GM23338 (cell line): ENCODE results near the gene SUCLG2.

ENCODE experiments used
- CREB1 ChIP-seq: fragments of 250-450 bp; sonication (Bioruptor Pico); IDR thresholded peaks from 2 replicates; pipeline ENCODE4 v1.5.0; 2020; ENCODE audit warnings: low read depth, mild to moderate bottlenecking, moderate library complexity
- CTCF ChIP-seq, 2 experiments: fragments of 200-600 bp in 1 of 2; sonication (generic) in 1 of 2; conservative IDR thresholded peaks; 2 replicates each; pipeline versions ENCODE4 v1.5.1 to v1.6.1; 2016 to 2017; ENCODE audit warnings: antibody characterized with exemption in 2 of 2, low read depth in 2 of 2, mild to moderate bottlenecking in 2 of 2, moderate library complexity in 1 of 2
- EZH2 ChIP-seq: fragments of 200-600 bp; sonication (generic); IDR thresholded peaks from one replicate; pipeline ENCODE4 v1.8.0; 2017; ENCODE audit warnings: antibody characterized with exemption, mild to moderate bottlenecking, low read depth; ENCODE audit not compliant: unreplicated experiment
- EZH2phosphoT487 ChIP-seq: fragments of 200-600 bp; sonication (generic); IDR thresholded peaks from one replicate; pipeline ENCODE4 v1.8.1; 2018; ENCODE audit warnings: antibody characterized with exemption; ENCODE audit not compliant: unreplicated experiment
- POLR2AphosphoS5 ChIP-seq: IDR thresholded peaks from 2 replicates; pipeline ENCODE4 v1.6.1; 2016; ENCODE audit warnings: antibody characterized with exemption, low read depth
- REST ChIP-seq: IDR thresholded peaks from one replicate; pipeline ENCODE4 v1.6.1; 2018; ENCODE audit warnings: antibody characterized with exemption; ENCODE audit not compliant: unreplicated experiment

- TF ChIP-seq POLR2AphosphoS5 (no peak), CTCF (conservative IDR thresholded peaks at IDR 0.05; ENCODE audit: low read depth in 2 of 2) (no peak), EZH2 (no peak), CREB1 (CRISPR knock-in tag) (no peak), EZH2phosphoT487 (no peak), REST (no peak)
Observed at GRCh38 chr3:67419779-67420178, 234.6 kb downstream of the SUCLG2 start.
